VCaP (cell line): Measurements from ENCODE around the gene ERI3.

Source experiments
- H3K27ac ChIP-seq: fragments of 450-650 bp; 2 replicates; pipeline ENCODE4 v1.5.1; 2017
- TF ChIP-seq, protein P1 (sequence below): fragments of 450-650 bp; conservative IDR thresholded peaks from 2 replicates; pipeline ENCODE4 v1.5.1; 2017; ENCODE audit warnings: mild to moderate bottlenecking, moderate library complexity

The ERI3 gene

DNA sequence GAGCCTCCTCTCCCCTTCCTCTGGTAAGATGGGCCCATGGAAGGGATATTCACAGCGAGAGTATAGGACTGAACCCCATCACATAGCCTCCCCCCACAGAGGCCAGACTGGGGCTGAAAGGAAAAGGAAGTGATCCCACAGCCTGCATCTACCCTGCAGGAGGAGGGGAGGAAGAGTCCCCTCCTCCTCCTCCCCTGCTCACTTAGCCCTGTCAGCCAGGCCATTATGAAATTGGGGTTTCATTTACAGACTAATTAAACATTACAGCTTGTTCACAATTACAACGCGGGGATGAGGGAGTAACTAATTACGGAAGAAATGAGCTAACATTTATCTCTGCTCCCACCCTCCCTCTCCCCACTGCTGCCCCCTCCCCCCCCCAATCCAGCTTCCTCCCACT is 116.4 kb downstream of the ERI3 start:
- H3K27ac ChIP-seq = no peak overlapping the region

DNA sequence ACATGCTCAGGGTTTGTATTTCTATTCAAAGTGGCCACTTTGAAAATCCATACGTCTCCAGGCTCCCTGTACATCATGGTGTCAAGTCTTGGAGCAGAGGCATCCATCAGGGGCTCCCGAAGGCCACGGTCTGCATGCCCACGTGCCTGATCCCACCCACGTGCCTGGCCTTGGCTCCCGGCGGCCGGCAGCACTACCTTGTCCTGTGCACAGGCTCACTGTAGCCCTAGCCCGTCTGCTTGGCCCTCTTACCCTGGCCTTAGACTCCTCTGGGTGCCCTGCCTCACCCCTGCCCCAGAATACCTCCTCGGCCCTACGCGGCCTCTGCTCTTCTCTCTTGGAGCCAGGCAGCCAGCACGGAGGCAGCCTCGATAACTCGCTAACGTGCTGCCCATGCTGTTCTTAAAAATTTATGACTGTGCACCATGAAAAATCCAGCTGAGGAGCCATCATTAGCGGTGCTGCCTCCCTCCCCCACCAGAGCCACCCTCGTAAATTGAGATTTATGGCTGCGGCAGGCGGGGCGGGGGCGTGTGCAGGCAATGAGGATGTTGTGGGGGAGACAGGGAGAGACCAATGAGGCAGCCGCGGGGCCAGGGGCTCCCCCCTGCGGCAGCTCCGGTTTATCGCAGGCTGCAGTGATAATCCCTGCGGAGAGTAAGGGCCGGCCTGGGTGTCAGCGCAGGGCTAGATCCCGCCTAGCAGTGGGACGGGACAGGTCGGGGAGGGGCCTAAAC is 117.2 kb downstream of the ERI3 start:
- TF ChIP-seq, protein P1, sequence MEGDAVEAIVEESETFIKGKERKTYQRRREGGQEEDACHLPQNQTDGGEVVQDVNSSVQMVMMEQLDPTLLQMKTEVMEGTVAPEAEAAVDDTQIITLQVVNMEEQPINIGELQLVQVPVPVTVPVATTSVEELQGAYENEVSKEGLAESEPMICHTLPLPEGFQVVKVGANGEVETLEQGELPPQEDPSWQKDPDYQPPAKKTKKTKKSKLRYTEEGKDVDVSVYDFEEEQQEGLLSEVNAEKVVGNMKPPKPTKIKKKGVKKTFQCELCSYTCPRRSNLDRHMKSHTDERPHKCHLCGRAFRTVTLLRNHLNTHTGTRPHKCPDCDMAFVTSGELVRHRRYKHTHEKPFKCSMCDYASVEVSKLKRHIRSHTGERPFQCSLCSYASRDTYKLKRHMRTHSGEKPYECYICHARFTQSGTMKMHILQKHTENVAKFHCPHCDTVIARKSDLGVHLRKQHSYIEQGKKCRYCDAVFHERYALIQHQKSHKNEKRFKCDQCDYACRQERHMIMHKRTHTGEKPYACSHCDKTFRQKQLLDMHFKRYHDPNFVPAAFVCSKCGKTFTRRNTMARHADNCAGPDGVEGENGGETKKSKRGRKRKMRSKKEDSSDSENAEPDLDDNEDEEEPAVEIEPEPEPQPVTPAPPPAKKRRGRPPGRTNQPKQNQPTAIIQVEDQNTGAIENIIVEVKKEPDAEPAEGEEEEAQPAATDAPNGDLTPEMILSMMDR = no peak
- H3K27ac ChIP-seq = no peak overlapping the region

More for the DNA sequence above, 116.4 kb downstream of the ERI3 start:
- TF ChIP-seq, protein P1 = no peak

DNA sequence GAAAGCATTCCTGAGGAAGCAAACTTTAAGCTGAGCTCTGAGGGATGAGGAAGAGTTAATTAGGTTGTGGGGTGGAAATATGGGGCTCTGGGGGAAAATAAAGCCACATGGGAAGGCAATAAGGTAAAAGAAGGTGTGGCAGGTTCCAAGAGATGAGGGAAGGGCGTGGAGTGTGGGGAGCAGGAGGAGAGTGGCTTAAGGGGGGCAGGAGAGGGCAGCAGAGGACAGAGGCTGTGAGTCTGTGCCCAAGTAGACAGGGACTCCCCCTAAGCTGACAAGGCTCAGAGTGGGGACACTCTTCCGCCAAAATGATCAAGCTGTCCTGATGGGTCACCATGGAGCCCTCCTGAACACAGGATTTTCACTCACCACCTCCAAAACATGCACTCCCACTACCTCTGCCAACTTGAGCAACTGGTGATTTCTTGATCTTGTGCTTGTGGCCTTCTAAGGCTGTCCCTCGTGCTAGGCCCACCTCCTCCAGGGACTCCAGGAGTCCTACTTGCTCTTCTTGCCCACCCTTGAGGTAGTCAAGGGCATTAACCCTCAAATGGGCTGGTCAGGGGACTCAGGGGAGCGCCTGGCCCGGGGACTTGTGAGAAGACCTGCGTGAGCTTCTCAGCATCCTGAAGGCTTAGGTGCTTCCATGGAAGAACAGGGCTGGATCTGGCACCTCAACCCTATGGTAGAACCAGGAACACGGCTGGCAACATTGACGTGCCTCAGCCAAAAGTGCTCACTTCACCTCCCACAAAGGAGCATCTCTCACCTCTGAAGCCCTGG is 118.4 kb downstream of the ERI3 start:
- H3K27ac ChIP-seq = no peak overlapping the region
- TF ChIP-seq, protein P1 = no peak

DNA sequence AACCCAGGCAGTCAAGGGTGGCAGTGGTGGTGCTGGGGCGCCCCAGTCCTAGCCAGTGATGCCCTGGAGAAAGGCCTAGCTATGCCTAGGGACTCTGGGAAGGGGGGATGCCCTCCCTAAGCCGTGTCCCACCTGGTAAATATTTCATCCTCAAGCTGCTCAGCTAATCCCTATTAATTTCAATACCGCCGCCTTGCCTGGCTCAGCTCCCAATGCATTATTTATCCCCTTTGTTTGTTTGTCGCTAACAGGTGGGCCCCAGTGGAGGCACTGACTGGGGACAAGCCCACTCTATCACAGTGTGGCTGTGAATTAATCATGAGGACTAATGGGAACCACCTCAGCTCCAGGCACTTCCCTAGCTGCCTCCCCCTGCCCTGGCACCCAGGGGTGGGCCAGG is 119.2 kb downstream of the ERI3 start:
- TF ChIP-seq, protein P1 = no peak
- H3K27ac ChIP-seq = no peak overlapping the region

DNA sequence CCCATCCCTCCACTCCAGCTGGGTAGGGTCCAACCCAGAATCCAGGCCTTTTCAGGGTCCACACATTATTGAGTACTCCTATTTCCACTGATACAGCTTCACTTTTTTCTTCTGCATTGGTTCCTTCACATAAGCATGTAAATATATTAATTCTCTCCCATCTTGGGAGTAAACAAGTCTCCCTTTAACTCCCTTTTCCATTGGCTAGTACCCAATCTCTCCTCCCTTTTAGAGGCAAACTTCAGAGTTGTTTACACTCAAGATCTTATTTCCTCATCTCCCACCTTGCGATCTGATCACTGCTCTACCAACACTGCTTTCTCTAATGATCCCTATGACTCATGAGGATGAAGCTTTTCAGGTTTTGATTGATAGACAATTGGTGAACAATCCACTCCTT is 121.5 kb downstream of the ERI3 start:
- no peak overlapping the region for H3K27ac ChIP-seq
- TF ChIP-seq, protein P1 = no peak

DNA sequence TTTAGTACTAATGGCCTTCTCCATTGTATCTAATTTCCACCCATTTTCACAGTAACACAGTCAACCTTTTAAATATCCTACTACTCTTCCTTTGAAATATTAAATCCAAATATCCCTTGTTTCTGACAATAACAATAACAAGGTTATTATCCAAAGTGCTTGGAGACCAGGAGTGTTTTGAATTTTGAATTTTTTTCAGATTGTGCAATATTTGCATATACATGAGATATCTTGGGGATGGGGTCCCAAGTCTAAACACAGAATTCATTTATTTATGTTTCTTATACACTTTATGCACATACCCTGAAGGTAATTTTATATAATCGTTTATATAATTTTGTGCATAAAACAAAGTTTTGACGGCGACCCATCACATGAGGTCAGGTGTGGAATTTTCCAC is 124.3 kb downstream of the ERI3 start:
- no peak overlapping the region for H3K27ac ChIP-seq
- TF ChIP-seq, protein P1 = no peak

DNA sequence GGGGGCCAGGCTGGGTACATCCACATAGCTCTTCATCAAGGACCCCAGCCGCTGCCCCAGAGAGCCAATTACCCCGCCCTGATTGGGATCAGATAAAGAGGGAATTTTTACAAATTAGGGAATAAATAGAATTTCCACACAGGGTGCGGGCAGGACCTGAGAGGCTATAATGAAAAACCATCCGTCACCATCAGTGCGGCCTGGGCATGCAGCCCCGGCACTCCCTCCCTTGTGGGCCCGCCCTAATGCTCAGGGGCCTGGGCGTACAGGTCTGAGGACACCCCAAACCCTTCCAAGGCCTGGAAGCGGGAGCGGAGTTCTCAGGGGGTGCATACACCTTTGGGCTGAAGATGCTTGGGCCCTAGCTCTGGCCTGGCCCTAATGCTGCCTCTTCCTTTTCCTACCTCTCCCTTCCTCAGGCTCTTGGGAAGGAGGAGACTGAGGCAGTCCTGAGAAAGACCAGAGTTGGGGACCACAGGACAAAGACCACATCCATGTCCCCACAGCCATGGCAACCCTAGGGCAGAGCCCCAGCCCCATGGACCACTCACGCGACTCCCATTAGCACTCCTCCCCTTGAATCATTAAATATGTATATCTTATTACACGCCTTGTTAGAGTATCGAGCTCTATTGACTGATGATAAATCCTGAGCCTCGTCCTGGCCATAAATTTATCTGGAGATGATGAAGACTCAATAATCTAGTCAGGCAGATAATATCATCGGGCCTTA is 125.5 kb downstream of the ERI3 start:
- TF ChIP-seq, protein P1 = no peak
- no peak overlapping the region for H3K27ac ChIP-seq
